IPS-18a (cell line): ENCODE data around the gene MTUS2.

Experiments
- H3K27ac ChIP-seq: one replicate; pipeline ENCODE4 v1.5.1; 2013; ENCODE audit warnings: low read length
- H3K27me3 ChIP-seq: one replicate; pipeline ENCODE4 v1.6.1; 2013; ENCODE audit warnings: mild to moderate bottlenecking, low read length; ENCODE audit not compliant: control insufficient read depth, insufficient read depth
- H3K36me3 ChIP-seq: one replicate; pipeline ENCODE4 v1.6.1; 2013; ENCODE audit warnings: low read depth, low read length; ENCODE audit not compliant: control insufficient read depth
- H3K4me1 ChIP-seq: one replicate; pipeline ENCODE4 v1.6.1; 2013; ENCODE audit warnings: low read depth, low read length; ENCODE audit not compliant: control insufficient read depth
- H3K4me3 ChIP-seq: one replicate; pipeline ENCODE4 v1.5.1; 2013; ENCODE audit warnings: low read length
- H3K9ac ChIP-seq: one replicate; pipeline ENCODE4 v1.6.1; 2013; ENCODE audit warnings: mild to moderate bottlenecking, low read length, moderate library complexity
- H3K9me3 ChIP-seq: one replicate; pipeline ENCODE4 v1.6.1; 2013; ENCODE audit warnings: low read depth, low read length; ENCODE audit not compliant: control insufficient read depth

The MTUS2 gene

GRCh38 chr13:29039212-29039611 is 219.1 kb downstream of the MTUS2 start:
- peaks cover 1% of the 10 kb centered on the region for H3K9me3 ChIP-seq

GRCh38 chr13:29046588-29046987 is 226.4 kb downstream of the MTUS2 start:
- Histone ChIP-seq H3K27me3 (no peaks in the 10 kb centered on the region), H3K36me3 (no peaks in the 10 kb centered on the region), H3K27ac (no peak overlapping the region), H3K4me3 (no peak overlapping the region), H3K9me3 (peaks cover 8% of the 10 kb centered on the region), H3K4me1 (peaks cover 4% of the 10 kb centered on the region), H3K9ac (no peak overlapping the region)

More at GRCh38 chr13:29039212-29039611, 219.1 kb downstream of the MTUS2 start:
- H3K4me1 ChIP-seq: no peaks in the 10 kb centered on the region
- no peak overlapping the region for H3K4me3 ChIP-seq
- H3K27me3 ChIP-seq: no peaks in the 10 kb centered on the region
- H3K36me3 ChIP-seq: no peaks in the 10 kb centered on the region
- H3K9ac ChIP-seq: no peak overlapping the region
- H3K27ac ChIP-seq: no peak overlapping the region

GRCh38 chr13:29049524-29049923 is 229.4 kb downstream of the MTUS2 start:
- H3K4me1 ChIP-seq: peaks cover 4% of the 10 kb centered on the region
- H3K27ac ChIP-seq: no peak overlapping the region
- H3K36me3 ChIP-seq: no peaks in the 10 kb centered on the region
- H3K9ac ChIP-seq: no peak overlapping the region
- no peak overlapping the region for H3K4me3 ChIP-seq
- no peaks in the 10 kb centered on the region for H3K27me3 ChIP-seq
- H3K9me3 ChIP-seq: peaks cover 3% of the 10 kb centered on the region

- H3K9me3 ChIP-seq: no peaks in the 10 kb centered on the region
- no peaks in the 10 kb centered on the region for H3K36me3 ChIP-seq
- no peaks in the 10 kb centered on the region for H3K27me3 ChIP-seq
- H3K27ac ChIP-seq: no peak overlapping the region
- H3K4me3 ChIP-seq: no peak overlapping the region
- peaks cover 4% of the 10 kb centered on the region for H3K4me1 ChIP-seq
- H3K9ac ChIP-seq: no peak overlapping the region
These were observed 230.6 kb downstream of the MTUS2 start for GRCh38 chr13:29050719-29051118.

GRCh38 chr13:29059800-29060199 is 239.7 kb downstream of the MTUS2 start:
- Histone ChIP-seq H3K36me3 (no peaks in the 10 kb centered on the region), H3K9me3 (no peaks in the 10 kb centered on the region), H3K4me1 (no peaks in the 10 kb centered on the region), H3K27ac (no peak overlapping the region), H3K27me3 (no peaks in the 10 kb centered on the region), H3K9ac (no peak overlapping the region), H3K4me3 (no peak overlapping the region)

GRCh38 chr13:29065142-29065541 is 245.0 kb downstream of the MTUS2 start:
- Histone ChIP-seq H3K4me3 (no peak overlapping the region), H3K27me3 (no peaks in the 10 kb centered on the region), H3K9me3 (no peaks in the 10 kb centered on the region), H3K4me1 (peaks cover 11% of the 10 kb centered on the region), H3K36me3 (no peaks in the 10 kb centered on the region), H3K27ac (no peak overlapping the region), H3K9ac (no peak overlapping the region)

GRCh38 chr13:29067306-29067945 is 247.3 kb downstream of the MTUS2 start:
- Histone ChIP-seq H3K27me3 (no peaks in the 10 kb centered on the region), H3K4me3 (no peak overlapping the region), H3K4me1 (peaks cover 17% of the 10 kb centered on the region), H3K9ac (no peak overlapping the region), H3K36me3 (no peaks in the 10 kb centered on the region), H3K27ac (no peak overlapping the region), H3K9me3 (no peaks in the 10 kb centered on the region)

GRCh38 chr13:29073755-29074154 is 253.6 kb downstream of the MTUS2 start:
- Histone ChIP-seq H3K27me3 (no peaks in the 10 kb centered on the region), H3K4me1 (peaks cover 40% of the 10 kb centered on the region), H3K4me3 (no peak overlapping the region), H3K9me3 (no peaks in the 10 kb centered on the region), H3K9ac (no peak overlapping the region), H3K36me3 (no peaks in the 10 kb centered on the region), H3K27ac (no peak overlapping the region)

- no peaks in the 10 kb centered on the region for H3K9me3 ChIP-seq
- H3K4me3 ChIP-seq: no peak overlapping the region
- H3K4me1 ChIP-seq: peaks cover 23% of the 10 kb centered on the region
- no peaks in the 10 kb centered on the region for H3K36me3 ChIP-seq
- H3K9ac ChIP-seq: no peak overlapping the region
- no peaks in the 10 kb centered on the region for H3K27me3 ChIP-seq
- no peak overlapping the region for H3K27ac ChIP-seq
These were observed 257.1 kb downstream of the MTUS2 start for GRCh38 chr13:29077051-29077813.

- Histone ChIP-seq H3K4me1 (no peaks in the 10 kb centered on the region), H3K27me3 (no peaks in the 10 kb centered on the region), H3K4me3 (no peak overlapping the region), H3K36me3 (no peaks in the 10 kb centered on the region), H3K9me3 (no peaks in the 10 kb centered on the region), H3K27ac (no peak overlapping the region), H3K9ac (no peak overlapping the region)
These were observed 260.9 kb downstream of the MTUS2 start for GRCh38 chr13:29081036-29081435.

GRCh38 chr13:29081697-29082440 is 261.7 kb downstream of the MTUS2 start:
- no peaks in the 10 kb centered on the region for H3K9me3 ChIP-seq
- H3K27me3 ChIP-seq: no peaks in the 10 kb centered on the region
- no peaks in the 10 kb centered on the region for H3K36me3 ChIP-seq
- H3K27ac ChIP-seq: no peak overlapping the region
- no peaks in the 10 kb centered on the region for H3K4me1 ChIP-seq
- no peak overlapping the region for H3K9ac ChIP-seq
- H3K4me3 ChIP-seq: no peak overlapping the region
